HG03103 (cell line): ENCODE measurements around the gene MLEC.

Experiments
- ATAC-seq: cut with Tn5 transposase; IDR thresholded peaks from one replicate; pipeline ENCODE4 v1.9.1; 2021; ENCODE audit warnings: low read depth; ENCODE audit not compliant: unreplicated experiment

Gene MLEC

DNA sequence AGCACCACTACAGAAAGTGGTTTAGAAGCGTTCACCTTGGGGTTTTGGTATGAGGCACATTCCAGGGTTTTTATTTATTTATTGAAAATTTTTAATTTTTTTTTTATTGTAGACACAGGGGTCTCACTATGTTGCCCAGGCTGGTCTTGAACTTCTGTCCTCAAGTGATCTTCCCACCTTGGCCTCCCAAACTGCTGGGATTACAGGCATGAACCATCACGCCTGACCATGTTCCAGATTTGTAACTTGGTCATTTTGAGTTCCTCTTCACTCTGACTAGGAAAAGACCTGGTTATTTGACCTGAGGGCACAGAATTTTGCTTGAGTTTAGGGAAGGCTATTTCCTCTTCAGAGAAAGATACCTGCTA is 3.1 kb downstream of the MLEC start:
- no peak for ATAC-seq

DNA sequence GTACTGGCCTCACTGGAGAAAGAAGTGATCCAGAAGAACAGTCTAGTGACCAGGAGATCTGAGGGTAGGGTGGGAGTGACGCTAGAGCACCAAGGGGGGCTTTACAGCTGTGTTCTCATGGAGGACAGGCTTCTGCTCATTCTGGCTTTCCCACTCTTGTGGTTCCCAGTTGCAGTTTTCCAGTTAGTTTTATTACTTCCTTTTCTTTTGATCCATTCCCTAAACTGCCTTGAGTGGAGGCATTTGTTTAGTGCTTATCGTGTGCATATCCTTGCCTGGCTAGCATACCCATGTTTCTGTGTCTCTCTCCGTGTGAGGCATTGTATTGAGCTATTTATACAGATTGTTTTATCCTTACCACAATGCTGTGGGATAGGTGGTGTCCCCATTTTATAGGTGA is 4.0 kb downstream of the MLEC start:
- ATAC-seq = no peak

DNA sequence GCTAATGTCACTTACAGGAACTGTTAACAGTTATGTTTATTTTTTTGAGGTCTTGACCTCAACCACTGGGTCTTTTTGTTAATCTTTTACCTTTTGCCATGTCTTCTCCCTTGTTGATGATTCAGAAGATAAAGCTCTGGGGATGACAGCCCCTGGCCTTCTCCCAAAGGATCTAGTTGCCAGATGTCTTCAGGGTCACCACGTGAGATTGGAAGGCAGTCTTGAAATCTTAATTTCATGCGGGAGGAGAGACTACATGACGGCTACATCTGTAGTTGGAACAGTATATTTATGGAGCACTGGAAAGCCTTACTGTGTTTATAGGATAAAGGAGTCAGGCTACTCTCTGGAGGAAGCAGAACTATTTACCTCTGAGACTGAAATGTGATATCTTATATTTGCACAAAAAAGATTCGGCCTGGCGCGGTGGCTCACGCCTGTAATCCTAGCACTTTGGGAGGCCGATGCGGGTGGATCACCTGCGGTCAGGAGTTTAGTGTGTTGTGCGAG is 5.6 kb downstream of the MLEC start:
- no peak for ATAC-seq

DNA sequence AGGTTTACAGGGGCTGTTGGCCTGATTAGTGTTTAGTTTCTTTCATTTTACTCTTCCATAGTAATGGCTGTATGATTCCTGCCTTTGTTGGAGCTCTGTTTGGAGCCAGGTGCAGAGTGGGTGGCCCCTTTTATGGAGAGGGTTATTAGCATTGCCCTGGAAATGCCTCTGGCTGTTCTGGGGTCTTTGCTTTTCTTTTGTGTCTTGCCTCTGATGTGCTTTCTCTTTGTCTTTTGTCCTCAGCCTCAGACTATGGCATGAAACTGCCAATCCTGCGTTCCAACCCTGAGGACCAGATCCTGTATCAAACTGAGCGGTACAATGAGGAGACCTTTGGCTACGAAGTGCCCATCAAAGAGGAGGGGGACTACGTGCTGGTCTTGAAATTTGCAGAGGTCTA is 6.9 kb downstream of the MLEC start:
- ATAC-seq = no peak

DNA sequence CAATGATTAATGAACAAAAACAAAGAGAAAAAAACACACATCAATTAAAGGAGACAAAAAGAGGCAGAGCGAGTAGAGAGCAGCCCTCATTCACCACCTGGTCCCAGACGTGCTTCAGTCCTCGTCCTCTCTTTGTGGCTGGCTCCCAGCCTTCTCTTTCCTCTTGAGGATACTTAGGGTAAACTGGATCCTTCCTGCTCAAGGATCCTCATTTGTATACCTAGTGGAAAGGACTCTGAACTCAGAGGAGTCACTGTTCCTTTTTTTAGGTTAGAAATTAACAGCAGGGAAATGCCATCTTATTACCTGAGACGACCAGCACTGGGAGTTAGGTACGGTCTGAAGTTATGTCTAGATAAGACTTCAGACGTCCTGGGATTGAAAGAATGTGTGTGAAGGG is 9.7 kb downstream of the MLEC start:
- ATAC-seq = no peak

DNA sequence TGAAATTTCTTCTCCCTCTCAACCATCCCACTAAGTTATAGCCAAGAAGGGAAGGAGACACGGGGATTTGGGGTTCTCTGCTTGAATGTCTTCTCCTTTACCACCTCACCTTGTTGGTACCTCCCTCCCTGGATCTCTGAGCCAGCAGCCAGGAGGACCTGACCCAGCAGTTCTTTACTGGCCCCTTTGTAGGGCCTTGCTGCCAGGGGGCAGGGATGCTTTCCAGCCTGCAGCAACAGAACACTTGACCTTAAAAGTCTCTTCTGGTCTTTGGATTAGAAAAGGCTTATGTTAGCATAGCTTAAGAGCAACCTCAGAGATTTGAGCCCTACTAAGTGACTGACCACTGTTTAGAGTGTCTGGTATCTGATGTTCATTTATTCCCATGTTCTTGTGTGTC is 10.4 kb downstream of the MLEC start:
- no peak for ATAC-seq

DNA sequence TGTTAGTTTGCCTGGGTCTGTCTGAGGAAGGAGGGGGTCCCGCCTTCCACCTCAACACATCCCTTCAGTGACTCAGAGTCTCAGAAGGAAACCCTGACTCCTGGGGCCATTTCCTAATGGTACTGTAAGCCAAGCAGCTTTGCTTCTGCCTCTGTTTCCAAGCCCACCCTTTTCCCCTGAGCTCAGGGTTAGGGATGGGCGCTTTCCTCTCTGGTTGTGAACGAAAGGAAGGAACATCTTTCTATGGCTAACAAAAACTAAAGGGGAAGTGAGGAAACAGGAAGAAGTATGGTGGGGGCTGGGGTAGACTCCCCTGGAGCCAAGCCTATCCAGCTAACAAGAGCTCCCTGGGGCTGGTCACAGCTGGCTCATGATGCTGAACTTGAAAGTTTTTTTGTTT is 11.7 kb downstream of the MLEC start:
- no peak for ATAC-seq

DNA sequence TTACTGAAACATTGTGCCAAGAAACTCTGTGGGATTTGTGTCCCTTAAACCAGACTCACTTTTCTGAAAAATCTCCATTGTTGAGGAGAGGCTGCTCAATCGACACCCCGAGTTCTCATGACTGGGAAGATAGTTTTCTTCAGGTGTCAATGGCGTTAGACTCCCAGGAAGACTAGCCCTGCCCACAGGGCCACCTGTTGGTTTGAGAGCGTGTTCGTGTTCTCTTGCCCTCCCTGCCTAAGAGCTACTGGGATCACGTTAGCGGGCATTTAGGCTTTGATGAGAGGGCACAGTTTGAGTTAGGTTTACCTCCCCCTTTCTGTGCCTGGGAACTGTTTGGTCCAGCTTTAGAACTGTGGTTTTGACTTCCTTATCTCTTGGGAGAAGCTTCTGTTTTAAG is 12.6 kb downstream of the MLEC start:
- no peak for ATAC-seq

DNA sequence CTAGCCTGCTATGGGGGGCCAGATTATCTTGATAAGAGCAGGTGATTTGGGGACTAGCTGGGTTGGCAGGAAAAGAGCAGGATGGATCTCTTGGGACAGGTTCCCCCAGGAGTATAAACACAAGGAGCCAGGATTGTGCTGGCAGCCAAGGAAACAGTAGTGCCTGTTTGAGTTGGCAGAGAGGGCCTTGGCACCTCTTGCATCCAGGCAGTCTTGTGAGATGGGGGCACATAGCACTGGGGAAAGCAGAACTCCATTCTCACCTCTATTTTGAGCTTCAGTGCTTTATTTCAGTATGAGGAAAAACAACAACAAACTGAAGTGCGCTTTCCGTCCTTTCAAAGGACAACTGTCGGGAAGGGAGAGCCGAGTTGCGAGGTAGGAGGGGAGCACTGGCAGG is 13.9 kb downstream of the MLEC start:
- ATAC-seq = no peak

DNA sequence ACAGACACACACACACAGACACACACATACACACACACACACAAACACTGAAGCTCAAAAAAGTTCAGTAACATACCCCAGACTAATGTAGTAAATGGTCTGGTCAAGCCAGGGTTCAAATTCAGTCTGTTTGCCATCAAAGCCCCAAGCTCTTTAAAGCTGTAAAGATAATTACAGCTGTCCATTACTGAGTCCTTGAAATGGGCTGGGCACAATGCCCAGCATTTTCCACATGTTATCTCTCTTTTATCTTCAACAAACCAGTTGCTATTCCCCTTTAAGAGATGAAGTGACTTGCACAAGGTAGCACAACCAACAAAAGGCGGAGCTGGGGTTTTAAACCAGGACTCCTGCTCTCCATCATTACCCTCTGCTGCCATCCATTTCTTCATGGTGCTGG is 15.7 kb downstream of the MLEC start:
- ATAC-seq = no peak

DNA sequence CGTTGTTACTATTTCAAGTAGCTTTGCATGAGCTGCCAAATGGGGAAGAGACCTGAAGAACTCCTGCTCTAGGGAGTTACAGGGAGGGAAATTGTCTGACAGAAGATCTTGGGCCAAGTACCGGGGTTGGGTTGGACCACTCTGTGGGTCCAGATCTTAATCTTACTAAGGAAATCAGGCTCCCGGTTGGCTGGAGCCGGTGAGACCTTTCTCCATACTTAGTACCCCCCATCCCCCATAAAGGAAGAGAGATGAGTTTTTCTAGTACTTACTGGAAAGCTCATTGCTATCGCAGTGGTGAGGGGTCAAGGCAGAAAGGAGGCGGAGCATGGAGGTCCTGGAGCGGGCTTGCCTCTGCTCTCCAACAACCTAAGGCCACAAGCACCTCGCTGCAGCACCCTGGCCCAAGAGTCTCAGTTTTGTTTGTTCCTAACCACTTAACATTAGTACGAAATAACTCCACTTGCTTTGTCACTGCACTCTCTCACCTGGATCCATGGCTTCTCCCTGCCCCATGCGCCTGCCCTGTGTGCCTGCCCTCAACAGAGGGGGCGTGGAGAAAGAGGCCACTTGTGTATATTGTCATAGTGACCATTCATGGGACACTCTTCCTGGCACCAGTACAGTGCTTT is 16.5 kb downstream of the MLEC start:
- ATAC-seq = no peak

DNA sequence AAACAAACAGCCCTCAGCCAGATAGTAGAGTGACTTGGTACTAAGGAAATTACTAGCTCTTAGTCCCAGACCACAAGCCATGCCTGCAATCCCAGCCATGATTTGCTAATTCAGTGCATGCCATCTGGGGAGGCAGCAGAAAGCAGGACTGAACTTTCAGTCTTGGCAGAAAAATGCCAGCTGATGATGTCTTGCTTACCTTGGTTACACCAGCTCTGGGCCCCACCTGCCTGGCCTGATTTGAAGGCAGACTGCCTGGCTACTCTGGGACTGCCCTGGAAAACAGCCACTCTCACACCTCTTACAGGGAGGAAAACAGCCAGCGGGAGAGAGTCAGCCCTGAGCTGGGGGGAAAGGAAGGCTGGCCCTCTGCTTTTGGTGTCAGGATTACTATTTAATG is 18.7 kb downstream of the MLEC start:
- no peak for ATAC-seq

DNA sequence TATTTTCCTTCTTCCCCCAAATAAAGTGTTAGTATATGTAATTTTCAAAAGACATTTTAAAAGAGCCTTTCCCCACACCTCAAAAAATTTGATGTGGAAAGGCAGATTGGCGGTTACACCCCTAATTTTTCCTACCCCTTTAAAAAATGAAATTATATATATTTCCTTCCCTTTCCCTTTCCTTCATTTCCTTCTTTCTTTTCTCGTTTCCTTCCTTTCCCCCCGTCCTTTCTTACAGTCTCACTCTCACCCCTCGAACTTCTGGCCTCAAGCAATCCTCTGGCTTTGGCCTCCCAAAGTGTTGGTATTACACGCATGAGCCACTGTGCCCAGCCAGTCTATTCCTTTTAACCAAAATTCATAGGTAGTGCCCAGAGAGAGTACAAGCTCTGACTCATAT is 19.1 kb downstream of the MLEC start:
- no peak for ATAC-seq

DNA sequence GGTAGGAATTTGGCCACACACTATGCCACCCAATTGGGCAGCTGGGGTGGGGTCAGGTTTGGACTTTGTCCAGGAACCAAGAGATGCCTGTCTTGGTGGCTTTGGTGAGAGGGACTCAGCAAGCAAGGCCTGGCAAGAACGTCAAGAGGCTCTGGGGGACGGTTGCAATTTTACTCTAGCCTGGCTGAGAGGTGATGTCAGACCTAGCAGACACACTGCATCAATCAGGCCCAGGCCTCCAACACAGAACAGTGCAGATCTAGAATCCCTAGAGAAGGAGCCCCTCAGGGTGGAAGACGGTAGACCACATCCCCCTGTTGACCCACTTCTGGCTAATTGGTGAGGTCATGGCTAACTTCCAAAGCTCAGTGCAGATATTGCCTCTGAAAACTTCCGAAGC is 21.7 kb downstream of the MLEC start:
- ATAC-seq = no peak

DNA sequence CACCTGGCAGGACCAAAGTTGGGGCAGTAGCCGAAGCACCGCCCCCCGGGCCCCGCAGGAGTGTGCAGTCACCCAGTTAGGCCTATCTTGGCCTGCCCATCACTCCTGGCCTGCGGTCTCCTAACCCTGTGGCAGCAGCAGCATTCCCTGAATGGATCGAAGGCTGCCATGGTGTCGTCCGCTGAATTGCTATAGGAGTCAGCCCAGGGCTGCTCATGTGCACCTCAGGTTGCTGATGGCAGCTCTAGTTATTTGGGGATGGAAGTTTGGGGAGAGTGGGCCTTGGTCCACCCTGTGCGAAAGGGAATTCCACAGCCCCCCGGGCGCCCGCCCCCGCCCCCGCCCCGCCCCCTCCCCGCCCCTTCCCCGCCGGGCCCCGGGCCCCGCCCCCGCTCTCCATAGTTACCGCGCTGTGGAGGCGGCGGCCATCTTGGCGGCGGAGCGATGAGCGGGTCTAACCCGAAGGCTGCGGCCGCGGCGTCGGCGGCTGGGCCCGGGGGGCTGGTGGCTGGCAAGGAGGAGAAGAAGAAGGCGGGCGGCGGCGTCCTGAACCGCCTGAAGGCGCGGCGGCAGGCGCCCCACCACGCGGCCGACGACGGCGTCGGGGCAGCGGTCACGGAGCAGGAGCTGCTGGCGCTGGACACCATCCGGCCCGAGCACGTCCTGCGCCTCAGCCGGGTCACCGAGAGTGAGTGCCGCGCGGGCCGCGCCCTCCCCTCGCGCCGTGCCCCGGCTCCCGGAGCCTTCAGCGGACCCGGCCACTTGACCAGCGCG is 23.3 kb downstream of the MLEC start, which contains the start of gene UNC119B:
TSS of gene UNC119B (plus strand) at position 428 of the 774 bp plus-strand sequence. CDS start at position 445, 17 bp downstream.
- peak; percentile 64 for ATAC-seq

DNA sequence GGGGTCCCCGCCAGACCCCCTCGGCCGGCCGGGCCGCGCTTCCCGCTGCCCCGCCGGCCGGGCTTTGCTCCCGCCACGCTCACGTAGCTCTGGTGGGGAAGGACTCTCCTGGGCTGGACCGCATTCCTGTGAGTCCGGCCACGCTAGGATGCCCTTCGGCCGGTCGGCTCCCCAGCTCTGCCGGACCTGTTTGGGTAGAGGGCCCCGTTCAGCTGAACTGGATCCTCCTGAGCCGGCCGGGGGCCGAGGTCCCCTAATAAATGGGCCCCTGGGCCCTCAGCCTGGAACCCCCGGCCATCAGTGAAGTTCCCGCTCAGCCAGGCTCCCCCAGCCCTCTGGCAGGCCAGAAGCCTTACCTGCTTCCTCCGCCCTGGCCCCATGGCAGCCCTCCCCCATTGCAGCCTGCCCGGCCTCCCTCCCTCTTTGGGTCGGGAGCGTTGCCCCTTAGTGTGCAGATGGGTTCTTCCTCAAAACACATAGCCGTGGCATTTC is 23.9 kb downstream of the MLEC start:
- ATAC-seq = peak; percentile 14

DNA sequence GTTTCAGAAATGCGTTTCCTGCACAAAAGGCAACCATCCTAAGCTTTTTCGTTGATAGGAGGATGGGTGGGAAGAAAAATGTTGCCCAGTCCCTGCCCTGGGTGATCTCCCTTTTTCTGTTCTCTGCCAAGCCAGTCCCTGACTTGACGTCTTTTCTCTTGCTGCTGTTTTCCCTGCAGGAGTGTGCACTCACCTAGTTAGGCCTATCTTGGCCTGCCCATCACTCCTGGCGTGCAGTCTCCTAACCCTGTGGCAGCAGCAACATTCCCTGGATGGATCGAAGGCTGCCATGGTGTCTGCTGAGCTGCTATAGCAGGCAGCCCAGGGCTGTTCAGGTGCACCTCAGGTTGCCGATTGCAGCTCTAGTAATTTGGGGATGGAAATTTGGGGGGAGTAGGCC is 24.5 kb downstream of the MLEC start:
- no peak for ATAC-seq

DNA sequence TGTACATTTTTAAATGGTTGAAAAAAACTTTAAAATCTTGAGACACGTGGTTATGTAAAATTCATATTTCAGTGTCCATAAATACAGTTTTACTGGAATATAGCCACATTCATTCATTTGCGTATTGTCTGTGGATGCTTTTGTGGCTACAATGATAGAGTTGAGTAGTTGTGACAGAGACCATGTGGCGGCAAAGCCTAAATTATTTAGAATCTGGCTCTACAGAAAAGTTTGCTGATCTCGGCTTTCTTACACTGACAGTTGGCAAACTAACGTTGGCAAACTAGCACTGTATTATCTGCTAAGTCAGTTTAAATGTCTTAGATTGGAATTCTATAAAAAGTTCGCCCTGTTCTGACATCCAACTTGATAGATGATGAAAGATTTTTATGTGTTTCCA is 25.7 kb downstream of the MLEC start:
- ATAC-seq = no peak

DNA sequence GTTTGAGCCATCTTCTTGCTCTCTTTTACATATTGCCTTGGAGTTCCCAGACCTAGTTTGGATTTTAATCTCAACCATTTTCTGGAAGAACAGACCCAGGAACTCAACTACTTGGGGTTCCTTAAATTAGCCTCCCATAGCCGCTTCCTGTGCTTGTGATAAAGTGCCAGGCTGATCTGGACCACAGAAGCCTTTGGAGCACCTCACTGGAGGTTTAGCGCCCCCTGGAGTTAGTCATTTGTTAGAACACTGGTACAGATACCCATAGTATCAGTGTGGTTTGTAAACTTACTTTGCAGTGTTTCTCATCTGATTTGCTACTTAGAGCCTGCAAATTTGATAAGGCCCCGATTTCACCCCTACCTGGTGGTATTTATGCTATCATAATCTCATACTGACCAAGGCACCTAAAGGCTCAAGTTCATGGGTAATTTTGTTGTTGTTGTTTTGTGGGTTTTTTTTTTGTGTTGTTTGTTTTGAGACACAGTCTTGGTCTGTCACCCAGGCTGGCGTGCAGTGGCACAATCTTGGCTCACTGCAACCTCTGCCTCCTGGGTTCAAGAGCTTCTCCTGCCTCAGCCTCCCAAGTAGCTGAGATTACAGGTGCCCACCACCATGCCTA is 27.0 kb downstream of the MLEC start:
- no peak for ATAC-seq

DNA sequence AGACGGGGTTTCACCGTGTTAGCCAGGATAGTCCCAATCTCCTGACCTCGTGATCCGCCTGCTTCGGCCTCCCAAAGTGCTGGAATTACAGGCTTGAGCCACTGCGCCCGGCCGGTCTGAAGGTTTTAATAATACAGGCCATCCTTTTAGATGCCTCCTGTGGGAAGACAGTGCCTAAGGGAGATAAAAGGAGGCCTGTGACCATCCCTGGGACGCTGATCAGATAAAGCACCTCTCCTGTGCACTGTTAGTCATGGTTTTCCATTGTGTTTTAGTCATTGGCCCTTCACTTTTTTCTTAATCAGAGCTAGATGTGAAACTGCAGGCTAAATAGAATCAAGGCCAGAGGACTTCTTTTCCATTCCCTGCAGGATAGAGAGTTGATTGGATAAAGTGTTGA is 31.1 kb downstream of the MLEC start:
- ATAC-seq = no peak

DNA sequence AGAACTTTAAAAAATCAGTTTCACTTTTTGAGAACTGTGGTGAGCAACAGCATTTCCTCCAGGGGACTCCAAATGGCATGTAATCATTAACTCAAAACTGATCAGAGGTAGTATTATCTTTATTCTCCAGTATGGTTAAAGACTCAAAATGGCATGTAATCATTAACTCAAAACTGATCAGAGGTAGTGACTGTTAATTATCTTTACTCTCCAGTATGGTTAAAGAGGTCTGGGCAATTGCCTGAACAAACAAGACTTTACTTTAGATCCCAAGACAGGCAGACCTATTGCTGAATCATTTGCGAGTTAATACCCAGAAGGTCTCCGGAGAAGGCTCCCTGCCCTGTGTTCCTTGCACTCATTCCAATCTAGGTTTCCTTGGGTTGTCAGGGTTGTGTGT is 32.1 kb downstream of the MLEC start:
- ATAC-seq = no peak
